GM10266 (cell line): ENCODE measurements around the gene TUBGCP3.

Experiments used
- DNase-seq: peaks from one replicate; pipeline ENCODE4 v3.0.0; 2012; ENCODE audit errors: extremely low spot score
- TF ChIP-seq, protein P1 (sequence below): IDR thresholded peaks from 2 replicates; pipeline ENCODE4 v1.5.1; 2012; ENCODE audit warnings: mild to moderate bottlenecking, low read depth; ENCODE audit not compliant: control insufficient read depth, insufficient read depth; ENCODE audit errors: missing control alignments

The TUBGCP3 gene

DNA sequence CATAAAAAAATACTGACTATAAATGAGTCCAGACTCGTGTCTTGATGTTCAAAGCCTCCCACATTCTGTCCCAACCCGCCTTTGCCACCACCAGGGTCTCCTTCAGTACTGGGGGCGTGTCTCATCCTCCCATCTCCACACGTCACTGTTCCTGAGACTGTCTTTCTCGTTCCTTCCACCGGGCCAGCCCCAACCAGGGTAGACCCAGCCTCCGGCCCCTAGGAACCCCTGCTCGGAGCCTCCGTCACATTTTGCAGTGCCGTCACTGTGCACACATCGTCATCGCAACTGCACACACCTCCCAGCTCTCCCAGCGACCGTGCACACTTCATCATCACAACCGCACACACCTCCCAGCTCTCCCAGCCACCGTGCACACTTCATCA is 138.4 kb downstream of the TUBGCP3 start:
- no peak for DNase-seq
- TF ChIP-seq, protein P1, sequence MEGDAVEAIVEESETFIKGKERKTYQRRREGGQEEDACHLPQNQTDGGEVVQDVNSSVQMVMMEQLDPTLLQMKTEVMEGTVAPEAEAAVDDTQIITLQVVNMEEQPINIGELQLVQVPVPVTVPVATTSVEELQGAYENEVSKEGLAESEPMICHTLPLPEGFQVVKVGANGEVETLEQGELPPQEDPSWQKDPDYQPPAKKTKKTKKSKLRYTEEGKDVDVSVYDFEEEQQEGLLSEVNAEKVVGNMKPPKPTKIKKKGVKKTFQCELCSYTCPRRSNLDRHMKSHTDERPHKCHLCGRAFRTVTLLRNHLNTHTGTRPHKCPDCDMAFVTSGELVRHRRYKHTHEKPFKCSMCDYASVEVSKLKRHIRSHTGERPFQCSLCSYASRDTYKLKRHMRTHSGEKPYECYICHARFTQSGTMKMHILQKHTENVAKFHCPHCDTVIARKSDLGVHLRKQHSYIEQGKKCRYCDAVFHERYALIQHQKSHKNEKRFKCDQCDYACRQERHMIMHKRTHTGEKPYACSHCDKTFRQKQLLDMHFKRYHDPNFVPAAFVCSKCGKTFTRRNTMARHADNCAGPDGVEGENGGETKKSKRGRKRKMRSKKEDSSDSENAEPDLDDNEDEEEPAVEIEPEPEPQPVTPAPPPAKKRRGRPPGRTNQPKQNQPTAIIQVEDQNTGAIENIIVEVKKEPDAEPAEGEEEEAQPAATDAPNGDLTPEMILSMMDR = no peak

DNA sequence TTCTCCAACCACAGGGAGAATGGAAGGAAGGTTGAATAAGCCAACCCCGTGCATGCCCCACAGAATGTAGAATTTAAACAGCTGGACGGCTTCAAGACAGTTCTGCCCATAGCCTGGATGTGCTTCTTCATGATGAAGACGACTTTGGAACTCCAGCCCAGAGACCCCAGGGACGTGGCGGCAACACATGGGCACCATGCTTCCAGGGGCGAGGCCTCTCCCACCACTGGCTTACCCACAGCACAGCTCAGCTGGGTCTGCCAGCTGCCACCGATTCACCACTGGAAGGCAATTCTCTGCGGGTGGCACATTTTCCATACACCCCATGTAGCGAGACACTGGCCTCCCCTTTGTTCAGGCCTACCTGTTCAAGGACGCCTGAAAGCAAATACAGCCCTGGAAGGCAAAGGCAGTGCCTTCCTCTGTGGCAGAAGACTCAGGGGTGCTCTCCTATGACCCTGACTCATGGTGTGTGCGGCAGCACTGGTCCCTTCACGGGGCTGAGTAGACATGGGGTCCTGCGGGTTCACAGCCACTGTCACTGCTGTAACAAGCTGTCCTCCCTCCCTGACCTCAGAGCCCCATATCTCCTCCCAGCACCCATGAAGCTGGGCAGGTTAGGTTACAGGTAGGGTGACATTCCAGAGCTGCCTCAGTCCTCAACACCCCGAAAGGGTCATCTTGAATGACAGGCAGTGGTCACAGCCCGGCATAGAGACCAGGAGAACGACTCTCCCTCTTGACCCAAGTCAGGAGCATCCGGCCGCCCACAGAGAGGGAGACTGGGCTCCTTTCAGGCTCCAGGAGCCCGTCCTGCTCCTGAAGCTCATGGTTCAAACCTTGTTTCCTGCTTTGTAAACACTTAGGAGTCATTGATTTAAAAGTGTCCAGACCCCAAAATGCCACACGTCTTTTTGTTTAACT is 139.1 kb downstream of the TUBGCP3 start:
- no peak for DNase-seq
- TF ChIP-seq, protein P1 = no peak

DNA sequence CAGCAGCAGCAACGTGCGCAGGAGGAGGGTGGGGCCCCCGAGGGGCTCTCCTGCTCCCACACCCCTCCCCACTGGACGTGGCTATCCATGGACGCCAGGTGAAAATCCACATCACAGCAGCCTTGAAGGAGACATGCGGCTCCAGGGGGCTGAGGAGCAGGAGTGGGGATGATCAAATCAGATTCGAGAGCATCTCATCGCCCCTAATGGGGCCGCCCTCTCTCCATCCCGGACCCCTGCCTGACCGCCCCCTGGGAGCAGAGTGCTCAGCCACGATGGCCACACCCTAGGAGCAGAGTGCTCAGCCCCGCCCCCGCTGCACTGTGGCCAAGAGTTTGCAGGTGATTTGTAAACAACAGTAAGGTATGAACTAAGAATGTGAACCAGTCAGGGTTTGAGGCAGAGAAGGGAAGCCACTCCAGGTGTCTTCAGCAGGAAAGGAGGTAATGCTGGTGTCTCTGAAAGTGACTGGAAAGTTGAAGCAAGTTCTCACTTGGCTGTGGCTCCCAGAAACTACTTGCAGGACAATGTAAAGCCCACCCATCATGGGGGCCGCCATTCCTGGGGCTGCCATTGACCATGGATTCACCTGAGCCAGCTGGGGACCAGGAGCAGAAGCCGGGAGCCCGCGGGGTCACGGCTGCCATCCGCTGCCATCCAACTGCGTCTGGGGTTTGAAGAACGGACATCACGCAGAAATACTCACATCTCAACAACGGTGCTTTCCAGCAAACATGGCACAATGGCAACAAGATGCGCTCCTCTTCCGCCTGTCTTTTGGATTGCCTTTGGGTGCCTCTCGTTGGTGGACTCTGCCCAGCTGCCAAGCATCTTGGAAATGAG is 140.0 kb downstream of the TUBGCP3 start:
- TF ChIP-seq, protein P1 = no peak

DNA sequence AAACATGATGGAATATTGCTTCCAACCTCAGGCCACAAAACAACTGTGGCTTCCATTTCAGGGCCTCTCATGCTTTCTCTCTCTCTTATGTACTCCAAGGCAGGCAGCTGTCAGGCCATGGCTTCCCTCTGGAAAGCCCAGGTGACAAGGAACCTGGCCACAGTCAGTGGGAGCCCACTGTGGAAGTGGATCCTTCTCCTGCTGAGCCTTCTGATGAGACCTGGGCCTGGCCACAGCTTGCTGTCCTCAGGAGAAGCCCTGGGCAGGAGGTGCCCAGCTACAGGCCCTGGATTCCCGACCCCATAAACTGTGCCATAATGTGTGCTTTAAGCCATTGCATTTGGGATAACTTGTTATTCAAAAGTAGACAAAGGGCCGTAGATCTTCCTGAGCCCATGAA is 140.6 kb downstream of the TUBGCP3 start:
- no peak for DNase-seq
- TF ChIP-seq, protein P1 = no peak

More for the DNA sequence above, 140.0 kb downstream of the TUBGCP3 start:
- no peak for DNase-seq

DNA sequence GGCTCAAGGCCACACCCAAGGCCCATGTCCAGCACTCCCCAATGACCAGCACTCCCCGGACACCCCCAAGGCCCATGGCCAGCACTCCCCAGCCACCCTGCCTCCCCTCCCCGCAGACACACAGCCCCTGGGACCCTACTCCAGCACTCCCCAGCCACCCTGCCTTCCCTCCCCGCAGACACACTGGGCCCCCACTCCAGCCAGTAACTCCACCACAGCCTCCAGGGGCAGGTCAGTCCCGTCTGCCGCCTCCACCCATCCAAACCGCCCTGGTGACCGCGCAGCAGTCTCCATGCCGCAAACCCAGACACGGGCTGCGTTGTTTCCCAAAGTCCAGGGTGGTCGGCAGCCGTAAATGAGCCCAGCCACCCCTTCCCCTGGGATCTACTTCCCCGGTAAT is 141.1 kb downstream of the TUBGCP3 start:
- TF ChIP-seq, protein P1 = no peak
- DNase-seq = no peak

DNA sequence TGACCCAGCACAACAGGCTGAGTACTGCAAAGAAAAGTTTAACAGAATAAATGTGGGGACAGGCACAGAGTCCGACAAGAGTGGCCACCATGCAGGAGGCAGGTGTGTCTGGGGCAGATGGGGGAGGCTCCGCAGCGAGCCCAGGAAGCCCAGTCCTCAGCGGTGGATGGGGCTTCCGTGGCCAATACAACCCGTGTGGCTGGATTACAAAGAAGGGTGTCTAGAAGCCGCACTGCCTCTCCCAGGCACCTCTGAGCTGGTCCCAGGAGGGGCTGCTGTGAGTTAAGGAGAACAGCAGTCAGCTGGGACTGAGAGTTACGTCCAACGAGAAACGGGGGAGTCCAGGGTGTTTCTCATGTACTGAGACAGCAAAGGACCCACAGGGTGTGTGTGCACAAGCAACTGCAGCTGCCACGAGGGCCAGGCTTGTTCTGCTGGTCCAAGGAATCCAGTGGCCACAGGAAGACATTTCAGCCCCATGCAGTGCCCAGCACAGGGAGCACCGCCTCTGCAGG is 141.5 kb downstream of the TUBGCP3 start:
- DNase-seq = no peak
- TF ChIP-seq, protein P1 = no peak
